GM21526 (cell line): Measurements from ENCODE around the gene ANAPC2.

Experiments used
- ATAC-seq: cut with Tn5 transposase; IDR thresholded peaks from one replicate; pipeline ENCODE4 v1.9.1; 2021; ENCODE audit warnings: moderate library complexity; ENCODE audit not compliant: unreplicated experiment, low FRiP score

Gene ANAPC2

GRCh38 chr9:137215196-137215986 is 27.0 kb upstream of the ANAPC2 start:
- no peak for ATAC-seq

- no peak for ATAC-seq
Measured at GRCh38 chr9:137214620-137215019, 26.3 kb upstream of the ANAPC2 start.

- no peak for ATAC-seq
Measured at GRCh38 chr9:137213160-137214060, 25.1 kb upstream of the ANAPC2 start.

GRCh38 chr9:137212520-137212919 is 24.2 kb upstream of the ANAPC2 start:
- no peak for ATAC-seq

- no peak for ATAC-seq
Measured at GRCh38 chr9:137211532-137211931, 23.2 kb upstream of the ANAPC2 start.

GRCh38 chr9:137206602-137207001 is 18.2 kb upstream of the ANAPC2 start:
- no peak for ATAC-seq

GRCh38 chr9:137205126-137206069 is 17.0 kb upstream of the ANAPC2 start, which contains the start of the genes NDOR1 and TMEM203:
TSS of gene NDOR1 (plus strand) at chr9:137205700. CDS start at chr9:137205778, 78 bp downstream.
TSS of gene TMEM203 (minus strand) at chr9:137205648. CDS start at chr9:137205414, 234 bp downstream.
- peak; percentile 45 for ATAC-seq

GRCh38 chr9:137204731-137205125 is 16.4 kb upstream of the ANAPC2 start:
- no peak for ATAC-seq

- ATAC-seq = no peak
Measured at GRCh38 chr9:137202966-137203365, 14.6 kb upstream of the ANAPC2 start.

- no peak for ATAC-seq
Measured at GRCh38 chr9:137201205-137201868, 13.0 kb upstream of the ANAPC2 start.

GRCh38 chr9:137200311-137201204 is 12.2 kb upstream of the ANAPC2 start, which contains the start of gene TPRN:
TSS of gene TPRN (minus strand) at chr9:137200741. CDS start at chr9:137200711, 30 bp downstream.
- ATAC-seq = peak; percentile 74

GRCh38 chr9:137199411-137200121 is 11.2 kb upstream of the ANAPC2 start:
- ATAC-seq = no peak

- no peak for ATAC-seq
Measured at GRCh38 chr9:137198902-137199283, 10.5 kb upstream of the ANAPC2 start.

GRCh38 chr9:137198051-137198901 is 9.9 kb upstream of the ANAPC2 start:
- ATAC-seq = no peak

- ATAC-seq = no peak
Measured at GRCh38 chr9:137195525-137196220, 7.3 kb upstream of the ANAPC2 start.

- ATAC-seq = no peak
Measured at GRCh38 chr9:137194909-137195308, 6.5 kb upstream of the ANAPC2 start.

GRCh38 chr9:137194388-137194787 is 6.0 kb upstream of the ANAPC2 start:
- ATAC-seq = no peak
